RWPE1 (cell line): ENCODE measurements around the gene GLE1.
A peak's percentile ranks its signal among the peaks of the same experiment; 100 is the strongest.

Experiments
- CTCF ChIA-PET: fragments of 350-600 bp; sonication (Branson Sonifier 250); formaldehyde crosslinking; extraction: SDS; loops from one replicate; lab custom pipeline; 2021; lab: Yijun Ruan, JAX
- POLR2A ChIA-PET: fragments of 400-600 bp; formaldehyde crosslinking; extraction: SDS; loops from one replicate; lab custom pipeline; 2020; ENCODE audit warnings: antibody characterized with exemption; ENCODE audit not compliant: low non-redundant PET; lab: Yijun Ruan, JAX
- DNase-seq: peaks from one replicate; pipeline ENCODE4 v3.0.0; 2012; ENCODE audit warnings: low spot score
- H3K27ac ChIP-seq: fragments of 450-650 bp; 2 replicates; pipeline ENCODE4 v1.5.1; 2017
- TF ChIP-seq, protein P1 (sequence below): fragments of 450-650 bp; conservative IDR thresholded peaks from 2 replicates; pipeline ENCODE4 v1.5.1; 2017; ENCODE audit warnings: low read depth, mild to moderate bottlenecking

The GLE1 gene, protein sequence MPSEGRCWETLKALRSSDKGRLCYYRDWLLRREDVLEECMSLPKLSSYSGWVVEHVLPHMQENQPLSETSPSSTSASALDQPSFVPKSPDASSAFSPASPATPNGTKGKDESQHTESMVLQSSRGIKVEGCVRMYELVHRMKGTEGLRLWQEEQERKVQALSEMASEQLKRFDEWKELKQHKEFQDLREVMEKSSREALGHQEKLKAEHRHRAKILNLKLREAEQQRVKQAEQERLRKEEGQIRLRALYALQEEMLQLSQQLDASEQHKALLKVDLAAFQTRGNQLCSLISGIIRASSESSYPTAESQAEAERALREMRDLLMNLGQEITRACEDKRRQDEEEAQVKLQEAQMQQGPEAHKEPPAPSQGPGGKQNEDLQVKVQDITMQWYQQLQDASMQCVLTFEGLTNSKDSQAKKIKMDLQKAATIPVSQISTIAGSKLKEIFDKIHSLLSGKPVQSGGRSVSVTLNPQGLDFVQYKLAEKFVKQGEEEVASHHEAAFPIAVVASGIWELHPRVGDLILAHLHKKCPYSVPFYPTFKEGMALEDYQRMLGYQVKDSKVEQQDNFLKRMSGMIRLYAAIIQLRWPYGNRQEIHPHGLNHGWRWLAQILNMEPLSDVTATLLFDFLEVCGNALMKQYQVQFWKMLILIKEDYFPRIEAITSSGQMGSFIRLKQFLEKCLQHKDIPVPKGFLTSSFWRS

DNA sequence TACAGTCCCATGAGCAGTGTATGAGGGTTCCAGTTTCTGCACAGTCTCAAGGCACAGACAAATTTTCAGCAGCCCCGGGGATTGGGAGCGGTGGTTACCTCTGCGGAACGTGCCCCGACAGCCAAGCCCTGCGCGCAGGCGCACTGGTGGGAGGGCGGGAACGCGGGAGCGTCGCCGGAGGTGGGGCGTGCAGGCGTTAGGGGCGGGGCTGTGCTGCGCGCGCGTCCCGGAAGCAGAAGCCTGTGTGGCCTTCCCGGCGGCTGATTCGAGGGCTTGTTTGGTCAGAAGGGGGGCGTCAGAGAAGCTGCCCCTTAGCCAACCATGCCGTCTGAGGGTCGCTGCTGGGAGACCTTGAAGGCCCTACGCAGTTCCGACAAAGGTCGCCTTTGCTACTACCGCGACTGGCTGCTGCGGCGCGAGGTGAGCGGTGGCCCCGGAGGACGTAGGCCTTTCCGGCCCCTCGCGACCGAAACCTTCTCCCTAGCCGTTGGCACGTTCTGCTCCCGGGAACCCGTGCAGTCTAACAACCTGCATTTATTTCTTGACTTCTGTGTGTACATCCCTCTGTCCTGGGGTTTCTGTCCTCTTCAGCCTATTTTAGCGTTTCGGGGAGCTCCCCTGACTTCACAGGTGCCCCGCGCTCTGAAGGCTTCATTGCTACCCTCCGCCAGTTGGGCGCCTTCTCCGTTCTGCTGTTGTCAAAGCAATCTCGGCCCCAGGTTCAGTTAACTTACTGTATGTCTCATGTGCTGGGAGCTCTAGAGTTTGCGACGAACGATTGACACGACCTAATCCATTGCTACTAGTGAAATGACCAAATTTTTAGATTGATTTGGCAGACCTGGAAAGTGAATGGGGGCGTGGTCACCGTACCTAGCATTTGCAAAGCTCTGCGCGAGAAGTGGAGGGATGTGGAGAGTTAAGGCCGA is at the start of gene GLE1:
GLE1 (plus strand) TSS at position 235 of the 929 bp plus-strand sequence; CDS start at position 322, 87 bp downstream.
- TF ChIP-seq, protein P1, sequence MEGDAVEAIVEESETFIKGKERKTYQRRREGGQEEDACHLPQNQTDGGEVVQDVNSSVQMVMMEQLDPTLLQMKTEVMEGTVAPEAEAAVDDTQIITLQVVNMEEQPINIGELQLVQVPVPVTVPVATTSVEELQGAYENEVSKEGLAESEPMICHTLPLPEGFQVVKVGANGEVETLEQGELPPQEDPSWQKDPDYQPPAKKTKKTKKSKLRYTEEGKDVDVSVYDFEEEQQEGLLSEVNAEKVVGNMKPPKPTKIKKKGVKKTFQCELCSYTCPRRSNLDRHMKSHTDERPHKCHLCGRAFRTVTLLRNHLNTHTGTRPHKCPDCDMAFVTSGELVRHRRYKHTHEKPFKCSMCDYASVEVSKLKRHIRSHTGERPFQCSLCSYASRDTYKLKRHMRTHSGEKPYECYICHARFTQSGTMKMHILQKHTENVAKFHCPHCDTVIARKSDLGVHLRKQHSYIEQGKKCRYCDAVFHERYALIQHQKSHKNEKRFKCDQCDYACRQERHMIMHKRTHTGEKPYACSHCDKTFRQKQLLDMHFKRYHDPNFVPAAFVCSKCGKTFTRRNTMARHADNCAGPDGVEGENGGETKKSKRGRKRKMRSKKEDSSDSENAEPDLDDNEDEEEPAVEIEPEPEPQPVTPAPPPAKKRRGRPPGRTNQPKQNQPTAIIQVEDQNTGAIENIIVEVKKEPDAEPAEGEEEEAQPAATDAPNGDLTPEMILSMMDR, result no peak
- POLR2A ChIA-PET, result interaction anchor here (0.5 to 0.9 kb wide), 2 partner anchors 49 to 103 kb away, joined by 4 to 5 read pairs; no protein-coding TSS in a partner anchor
- CTCF ChIA-PET, result interaction anchor here (0.5 to 1.0 kb wide), 3 partner anchors 46 to 143 kb away, joined by 3 to 4 read pairs (median 3); no protein-coding TSS in a partner anchor
- peak; percentile 100 for DNase-seq
- H3K27ac ChIP-seq, result peak within 1 kb of the TSS; percentile 98

DNA sequence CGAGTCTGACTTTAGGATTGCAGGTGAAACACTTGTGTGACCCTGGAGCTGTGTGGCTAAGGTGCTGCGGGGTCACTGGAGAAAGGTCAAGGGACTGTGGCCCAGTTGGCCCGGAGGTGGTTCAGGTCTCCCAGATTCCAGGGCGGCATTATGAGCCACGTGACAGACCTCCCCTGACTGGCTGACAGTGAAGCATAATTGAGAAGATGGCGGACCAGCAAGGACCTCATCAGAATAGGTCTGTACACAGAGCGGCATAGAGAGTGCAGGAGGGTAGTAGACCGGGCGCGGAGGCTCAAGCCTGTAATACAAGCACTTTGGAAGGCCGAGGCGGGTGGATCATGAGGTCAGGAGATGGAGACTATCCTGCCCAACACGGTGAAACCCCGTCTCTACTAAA is 49.5 kb upstream of the GLE1 start:
- ChIA-PET POLR2A (interaction anchor here (0.5 kb wide), 1 partner anchor 179 kb away, joined by 3 read pairs; the partner anchor contains the start of genes GOLGA2 and SWI5), CTCF (interaction anchor here (0.9 to 1.1 kb wide), 2 partner anchors 16 to 35 kb away, joined by 4 to 8 read pairs; no protein-coding TSS in a partner anchor)
- DNase-seq, result no peak
- H3K27ac ChIP-seq, result peak overlapping the region; percentile 91
- TF ChIP-seq, protein P1, result no peak

DNA sequence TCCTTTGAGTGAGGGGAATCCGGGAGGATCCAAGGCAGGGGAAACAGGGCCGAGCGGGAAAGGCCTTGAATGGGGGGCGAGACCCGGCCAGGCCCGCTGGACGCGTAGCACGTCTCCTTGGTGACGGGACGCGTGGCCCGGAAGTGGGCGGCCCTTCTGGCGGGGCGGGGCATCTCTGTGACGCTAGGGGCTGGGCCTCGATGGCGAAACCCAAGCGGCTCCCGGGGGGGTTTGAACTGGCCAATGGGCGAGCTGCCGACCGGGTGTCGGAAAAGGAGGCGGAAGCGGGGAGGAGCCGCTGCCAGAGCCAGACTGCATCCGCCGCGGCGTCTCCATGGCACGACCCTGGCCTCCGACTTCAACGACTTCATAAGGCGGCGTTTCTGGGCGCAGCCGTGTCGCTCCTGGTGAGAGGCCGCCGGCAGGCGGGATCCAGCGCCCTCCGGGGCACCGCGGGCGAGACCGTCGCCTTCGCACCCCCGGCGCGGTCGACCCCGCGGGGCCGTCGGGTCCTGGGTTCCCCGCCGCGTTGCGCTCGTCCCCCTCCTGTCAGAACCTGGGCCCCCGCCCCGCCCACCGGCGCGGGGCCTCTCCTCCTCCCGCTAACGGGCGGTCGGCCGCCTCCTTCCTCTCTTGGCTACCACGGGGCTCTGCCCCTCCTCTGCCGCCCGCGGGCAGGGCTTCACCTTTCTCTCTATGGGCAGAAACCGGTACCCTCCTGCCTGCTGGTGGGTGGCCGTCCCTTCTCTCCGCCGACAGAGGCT is 48.5 kb upstream of the GLE1 start, which contains the start of gene ODF2:
ODF2 (plus strand) TSS at position 158 of the 764 bp plus-strand sequence; CDS start at position 244, 86 bp downstream.
- DNase-seq, result peak; percentile 100
- peak within 1 kb of the TSS; percentile 91 for H3K27ac ChIP-seq
- POLR2A ChIA-PET, result interaction anchor here (0.5 kb wide), 1 partner anchor 75 kb away, joined by 9 read pairs; no protein-coding TSS in a partner anchor
- CTCF ChIA-PET, result interaction anchor here (0.9 to 1.1 kb wide), 2 partner anchors 17 to 36 kb away, joined by 4 to 8 read pairs; no protein-coding TSS in a partner anchor
- TF ChIP-seq, protein P1, result no peak

DNA sequence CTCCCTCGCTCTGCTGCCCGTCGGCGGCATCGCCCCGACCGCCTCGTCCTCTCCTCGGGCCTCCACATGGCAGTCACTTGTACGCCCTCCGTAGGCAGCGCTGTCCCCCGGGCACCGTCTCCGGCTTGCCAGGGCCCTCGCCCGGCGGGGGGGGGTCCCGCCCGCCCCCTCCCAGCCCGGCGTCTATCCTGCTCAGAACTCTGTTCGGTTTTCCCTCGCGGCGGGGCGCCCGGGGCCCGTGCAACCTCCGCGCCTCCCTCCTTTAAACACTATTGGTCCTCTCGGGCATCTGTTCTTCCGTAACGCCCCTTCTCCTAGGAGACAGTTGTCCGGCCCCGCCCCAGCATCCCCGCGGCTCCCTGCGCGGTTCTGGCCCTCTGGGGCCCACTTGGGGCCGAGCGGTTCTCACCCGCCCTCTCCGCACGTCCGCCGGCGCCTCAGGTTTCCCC is 47.9 kb upstream of the GLE1 start:
- ChIA-PET CTCF (no interaction called here), POLR2A (no interaction called here)
- H3K27ac ChIP-seq, result peak overlapping the region; percentile 91
- DNase-seq, result peak; percentile 96
- TF ChIP-seq, protein P1, result no peak

DNA sequence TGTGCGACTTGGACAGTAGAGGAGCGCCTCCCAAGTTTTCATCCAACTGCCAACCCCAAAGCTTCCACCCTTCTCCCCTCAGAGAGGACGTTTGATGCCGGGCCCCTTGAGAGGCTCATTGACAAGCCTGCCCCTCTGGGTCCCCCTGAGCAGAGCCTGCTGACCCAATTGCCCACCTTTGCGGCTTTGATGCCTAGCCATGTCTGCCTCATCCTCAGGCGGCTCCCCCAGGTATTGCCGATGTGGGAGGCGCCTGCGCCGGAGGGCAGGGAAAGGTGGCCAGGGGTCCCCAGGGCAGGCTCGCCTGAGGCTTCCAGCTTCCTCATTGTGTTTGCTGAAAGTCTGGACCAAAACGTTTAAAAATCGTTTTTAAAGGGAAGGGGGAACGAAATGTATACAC is 47.3 kb upstream of the GLE1 start:
- H3K27ac ChIP-seq, result peak overlapping the region; percentile 91

More for the DNA sequence above, 47.3 kb upstream of the GLE1 start:
- TF ChIP-seq, protein P1, result no peak
- ChIA-PET POLR2A (no interaction called here), CTCF (no interaction called here)
- DNase-seq, result no peak
